GM10266 (cell line): ENCODE data around the gene IL26.

Source experiments
- DNase-seq: peaks from one replicate; pipeline ENCODE4 v3.0.0; 2012; ENCODE audit errors: extremely low spot score
- CTCF ChIP-seq: IDR thresholded peaks from 2 replicates; pipeline ENCODE4 v1.5.1; 2012; ENCODE audit warnings: mild to moderate bottlenecking, low read depth; ENCODE audit not compliant: control insufficient read depth, insufficient read depth; ENCODE audit errors: missing control alignments

The IL26 gene

GRCh38 chr12:68240079-68240478 is 14.5 kb upstream of the IL26 start:
- no peak for TF ChIP-seq CTCF
- DNase-seq = no peak

- TF ChIP-seq CTCF = no peak
- DNase-seq = no peak
These were observed 13.8 kb upstream of the IL26 start for GRCh38 chr12:68239309-68239982.

GRCh38 chr12:68237619-68238018 is 12.0 kb upstream of the IL26 start:
- no peak for DNase-seq
- no peak for TF ChIP-seq CTCF

GRCh38 chr12:68237078-68237477 is 11.5 kb upstream of the IL26 start:
- no peak for DNase-seq
- no peak for TF ChIP-seq CTCF

DNA sequence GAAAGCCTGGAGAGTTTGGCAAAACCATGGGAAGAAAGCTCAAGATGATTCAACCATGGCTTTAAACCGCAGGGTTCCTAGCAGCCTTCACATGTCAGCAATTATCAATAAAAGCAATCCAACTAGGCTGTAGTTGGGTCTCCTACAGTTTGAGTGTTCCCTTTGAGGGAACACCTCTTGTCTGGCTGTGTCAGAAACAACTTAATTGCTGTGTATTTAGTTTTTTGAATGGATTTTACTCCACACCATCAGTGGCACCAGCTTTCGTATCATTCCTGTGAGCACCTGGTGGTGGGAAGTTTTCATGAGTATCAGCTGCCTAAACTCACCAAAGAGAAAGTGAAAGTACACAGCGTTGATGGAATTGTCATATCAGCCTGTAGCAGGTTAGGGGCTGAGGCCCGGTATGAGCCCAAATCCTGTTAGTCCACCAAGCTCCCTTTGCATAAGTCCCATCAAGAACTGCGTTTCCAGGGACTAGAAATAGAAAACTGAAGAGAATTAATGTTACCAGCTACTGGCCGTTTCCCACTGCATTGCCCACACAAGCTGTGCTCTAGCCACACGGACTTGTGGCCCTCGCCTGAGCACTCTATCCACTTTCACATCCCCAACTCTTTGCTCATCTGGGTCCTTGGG is 10.9 kb upstream of the IL26 start:
- DNase-seq = peak; percentile 38
- TF ChIP-seq CTCF = no peak

DNA sequence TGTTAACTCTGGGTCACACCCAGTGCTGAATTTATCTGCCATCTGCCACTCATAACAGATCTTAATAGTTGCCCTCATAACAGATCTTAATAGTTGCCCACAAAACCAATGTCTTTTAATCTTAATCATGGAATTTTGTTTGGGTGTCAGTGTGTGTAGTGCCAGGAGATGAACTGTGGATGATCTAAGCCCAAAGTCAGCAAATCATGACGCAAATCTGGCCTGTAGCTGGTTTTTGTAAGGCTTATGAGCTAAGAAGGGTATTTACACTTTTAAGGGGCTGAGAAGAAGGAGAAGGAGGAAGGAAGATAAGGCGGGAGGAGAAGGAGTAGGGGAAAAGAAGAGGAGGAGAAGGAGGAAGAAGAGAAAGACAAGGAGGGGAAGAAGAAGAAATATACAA is 10.0 kb upstream of the IL26 start:
- no peak for DNase-seq
- TF ChIP-seq CTCF = no peak

DNA sequence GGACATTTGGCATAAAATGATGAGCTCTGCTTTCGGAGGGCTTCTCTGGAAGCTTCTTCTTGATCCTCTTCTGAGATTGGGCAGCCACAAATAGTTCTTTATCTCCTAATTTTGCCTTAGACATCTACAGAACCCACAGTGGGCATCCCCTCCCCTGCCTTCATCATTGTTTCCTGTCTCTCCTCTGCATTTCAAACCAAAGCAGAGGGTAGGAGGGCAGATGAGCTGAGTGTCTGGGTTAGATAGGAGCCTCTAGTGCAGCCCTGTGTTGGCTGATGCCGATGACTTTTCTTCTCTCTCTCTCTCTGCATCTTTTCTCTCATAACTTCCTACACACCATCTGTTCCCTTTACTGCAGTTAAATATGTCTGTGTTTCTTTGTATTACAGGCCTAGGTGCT is 8.5 kb upstream of the IL26 start:
- DNase-seq = no peak
- no peak for TF ChIP-seq CTCF
